GM19099 (cell line): Measurements from ENCODE around the gene NTNG2.

Source experiments
- POLR2A ChIP-seq: IDR thresholded peaks from 3 replicates; pipeline ENCODE4 v1.6.1; 2011; ENCODE audit warnings: low read depth; ENCODE audit not compliant: insufficient read length; ENCODE audit errors: extremely low read depth

Gene NTNG2

DNA sequence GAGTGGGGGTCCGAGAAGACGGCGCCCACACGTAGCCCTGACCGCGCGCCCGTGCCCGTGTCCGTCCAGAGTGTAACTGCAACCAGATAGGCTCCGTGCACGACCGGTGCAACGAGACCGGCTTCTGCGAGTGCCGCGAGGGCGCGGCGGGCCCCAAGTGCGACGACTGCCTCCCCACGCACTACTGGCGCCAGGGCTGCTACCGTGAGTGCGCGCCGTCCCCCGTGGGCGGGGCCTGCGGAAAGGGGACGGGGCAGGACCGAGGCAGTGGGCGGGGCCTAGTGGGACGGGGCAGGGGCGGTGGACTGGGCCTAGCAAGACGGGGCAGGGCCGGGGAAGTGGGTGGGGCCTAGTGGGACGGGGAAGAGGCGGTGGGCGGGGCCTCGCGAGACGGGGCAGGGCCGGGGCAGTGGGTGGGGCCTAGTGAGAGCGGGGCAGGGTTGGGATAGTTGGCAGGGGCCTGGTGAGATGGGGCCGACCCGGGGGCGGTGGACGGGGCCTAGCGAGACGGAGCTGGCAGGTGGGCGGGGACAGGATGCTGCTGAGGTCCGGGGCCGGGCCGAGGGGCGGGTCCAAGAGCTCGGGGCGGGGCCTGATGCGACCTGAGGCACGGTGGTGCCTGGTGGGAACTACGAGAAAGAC, 79.1 kb downstream of the NTNG2 start:
- no peak for TF ChIP-seq POLR2A

DNA sequence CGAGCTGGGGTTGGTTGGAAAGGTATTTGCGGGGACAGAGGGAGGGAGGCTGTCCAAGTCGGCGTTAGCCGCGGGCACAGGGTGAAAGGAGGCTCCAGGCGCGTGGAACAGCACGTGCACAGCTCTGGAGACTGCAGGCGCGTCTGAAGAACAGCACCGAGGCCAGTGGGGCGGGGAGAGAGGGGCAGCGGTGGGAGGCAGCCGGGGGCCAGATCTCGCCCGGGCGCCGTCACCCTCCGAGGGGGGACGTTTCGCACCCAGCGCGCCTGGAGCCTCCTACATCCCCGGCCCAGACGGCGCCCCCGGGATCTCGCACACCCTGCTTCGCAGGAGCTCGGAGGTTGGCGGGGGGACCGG, 79.6 kb downstream of the NTNG2 start:
- TF ChIP-seq POLR2A, result no peak

DNA sequence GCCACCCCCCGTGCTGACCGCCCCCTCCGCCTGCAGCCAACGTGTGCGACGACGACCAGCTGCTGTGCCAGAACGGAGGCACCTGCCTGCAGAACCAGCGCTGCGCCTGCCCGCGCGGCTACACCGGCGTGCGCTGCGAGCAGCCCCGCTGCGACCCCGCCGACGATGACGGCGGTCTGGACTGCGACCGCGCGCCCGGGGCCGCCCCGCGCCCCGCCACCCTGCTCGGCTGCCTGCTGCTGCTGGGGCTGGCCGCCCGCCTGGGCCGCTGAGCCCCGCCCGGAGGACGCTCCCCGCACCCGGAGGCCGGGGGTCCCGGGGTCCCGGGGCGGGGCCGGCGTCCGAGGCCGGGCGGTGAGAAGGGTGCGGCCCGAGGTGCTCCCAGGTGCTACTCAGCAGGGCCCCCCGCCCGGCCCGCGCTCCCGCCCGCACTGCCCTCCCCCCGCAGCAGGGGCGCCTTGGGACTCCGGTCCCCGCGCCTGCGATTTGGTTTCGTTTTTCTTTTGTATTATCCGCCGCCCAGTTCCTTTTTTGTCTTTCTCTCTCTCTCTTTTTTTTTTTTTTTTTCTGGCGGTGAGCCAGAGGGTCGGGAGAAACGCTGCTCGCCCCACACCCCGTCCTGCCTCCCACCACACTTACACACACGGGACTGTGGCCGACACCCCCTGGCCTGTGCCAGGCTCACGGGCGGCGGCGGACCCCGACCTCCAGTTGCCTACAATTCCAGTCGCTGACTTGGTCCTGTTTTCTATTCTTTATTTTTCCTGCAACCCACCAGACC, 80.2 kb downstream of the NTNG2 start:
- no peak for TF ChIP-seq POLR2A

DNA sequence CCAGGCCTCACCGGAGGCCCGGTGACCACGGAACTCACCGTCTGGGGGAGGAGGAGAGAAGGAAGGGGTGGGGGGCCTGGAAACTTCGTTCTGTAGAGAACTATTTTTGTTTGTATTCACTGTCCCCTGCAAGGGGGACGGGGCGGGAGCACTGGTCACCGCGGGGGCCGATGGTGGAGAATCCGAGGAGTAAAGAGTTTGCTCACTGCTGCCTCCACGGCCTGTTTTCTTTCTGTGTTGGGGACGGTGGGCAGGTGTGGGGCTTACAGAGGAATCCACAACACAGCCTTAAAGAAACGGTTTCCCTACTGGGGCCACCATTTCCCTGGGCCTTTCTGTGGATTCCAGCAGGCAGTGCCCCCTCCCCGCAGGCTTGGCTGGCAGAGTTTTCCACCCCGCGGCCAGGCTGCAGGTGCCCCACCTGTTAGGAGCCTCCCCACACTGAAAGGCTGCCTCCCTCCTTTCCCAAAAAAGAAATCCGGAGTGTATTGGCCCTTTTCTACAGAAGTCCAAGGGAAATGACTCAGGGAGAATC, 80.8 kb downstream of the NTNG2 start:
- TF ChIP-seq POLR2A, result no peak

DNA sequence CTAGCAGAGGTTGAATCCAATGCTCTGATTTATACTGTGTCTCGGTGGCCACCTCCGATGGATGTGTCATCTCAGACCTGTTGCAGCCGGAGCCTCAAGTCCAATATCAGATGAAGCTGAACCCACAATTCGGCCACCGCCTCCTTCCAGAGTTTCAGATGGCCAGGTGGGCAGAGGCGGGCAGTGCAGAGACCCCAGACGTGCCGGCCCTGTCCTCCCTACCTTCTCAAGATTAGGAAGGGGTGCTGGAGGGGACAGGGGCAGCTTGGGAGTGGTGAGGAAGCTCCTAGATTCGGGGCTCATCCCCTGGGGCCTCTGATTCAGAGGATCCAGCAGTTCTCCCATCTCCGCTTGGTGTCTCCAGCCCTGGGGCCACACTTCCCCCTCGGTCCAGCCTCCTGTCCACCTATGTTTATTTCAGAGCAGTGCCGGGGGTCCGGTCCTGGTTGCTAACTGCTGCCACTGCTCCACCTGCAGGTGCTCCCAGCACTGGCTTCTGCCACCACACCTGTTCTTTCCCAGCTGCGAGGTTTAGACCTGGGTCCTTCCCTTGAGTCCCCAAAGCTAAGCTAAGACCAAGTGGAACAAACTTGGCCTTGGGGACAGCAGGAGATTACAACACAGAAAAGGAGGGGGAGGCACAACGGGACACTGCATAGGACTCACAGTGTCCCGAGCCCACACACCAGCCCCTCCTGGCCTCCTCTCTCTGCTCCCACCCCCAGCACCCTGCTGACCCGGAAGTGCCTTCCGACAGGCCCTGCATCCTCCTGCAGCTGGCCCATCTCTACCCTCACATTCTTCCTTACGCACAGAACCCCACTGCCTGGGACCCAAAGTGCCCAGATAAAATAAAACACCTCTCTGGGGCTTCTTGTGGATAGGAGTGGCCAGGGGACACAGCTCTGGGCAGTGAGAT, 81.6 kb downstream of the NTNG2 start:
- TF ChIP-seq POLR2A, result no peak

- no peak for TF ChIP-seq POLR2A
These were observed 83.0 kb downstream of the NTNG2 start for GRCh38 chr9:132244582-132245455.

DNA sequence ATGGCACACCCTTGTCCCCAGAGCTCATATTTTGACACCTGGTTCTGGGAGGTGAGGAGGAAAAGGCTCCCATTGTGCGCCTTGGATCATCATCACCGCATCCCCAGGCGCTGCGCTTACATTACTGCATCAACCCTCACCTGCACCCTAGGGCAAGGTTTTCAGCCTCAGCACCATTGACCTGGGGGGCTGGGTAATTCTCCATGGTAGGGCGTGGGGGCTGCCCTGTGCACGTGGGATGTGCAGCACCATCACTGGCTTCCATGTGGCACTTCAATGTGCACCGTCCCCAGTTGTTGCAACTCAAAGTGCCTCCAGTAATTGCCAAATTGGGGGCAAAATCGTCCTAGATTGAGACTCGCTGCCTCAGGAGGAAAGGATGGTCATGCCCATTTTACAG, 83.6 kb downstream of the NTNG2 start:
- TF ChIP-seq POLR2A, result no peak

- no peak for TF ChIP-seq POLR2A
These were observed 86.1 kb downstream of the NTNG2 start for GRCh38 chr9:132247942-132248341.

DNA sequence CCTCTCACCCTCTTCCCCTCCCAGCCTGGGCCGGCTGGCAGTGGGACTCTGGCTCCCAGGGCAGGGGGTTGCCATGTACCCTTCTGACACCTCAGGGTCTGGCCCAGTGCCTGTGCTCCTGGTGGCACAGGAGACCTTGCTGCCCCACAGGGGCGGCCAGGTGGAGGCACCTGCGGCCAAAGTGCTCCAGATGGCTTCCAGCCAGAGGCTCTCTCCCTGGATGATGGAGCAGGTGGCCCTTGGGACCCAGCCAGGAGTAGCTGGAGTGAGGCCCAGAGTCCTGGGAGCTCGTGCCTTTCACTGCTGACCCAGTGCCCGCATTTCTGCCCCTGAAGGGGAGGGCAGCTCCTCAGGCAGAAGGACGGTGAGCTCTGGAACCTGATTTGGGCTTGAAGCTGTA, 87.3 kb downstream of the NTNG2 start:
- TF ChIP-seq POLR2A, result no peak

DNA sequence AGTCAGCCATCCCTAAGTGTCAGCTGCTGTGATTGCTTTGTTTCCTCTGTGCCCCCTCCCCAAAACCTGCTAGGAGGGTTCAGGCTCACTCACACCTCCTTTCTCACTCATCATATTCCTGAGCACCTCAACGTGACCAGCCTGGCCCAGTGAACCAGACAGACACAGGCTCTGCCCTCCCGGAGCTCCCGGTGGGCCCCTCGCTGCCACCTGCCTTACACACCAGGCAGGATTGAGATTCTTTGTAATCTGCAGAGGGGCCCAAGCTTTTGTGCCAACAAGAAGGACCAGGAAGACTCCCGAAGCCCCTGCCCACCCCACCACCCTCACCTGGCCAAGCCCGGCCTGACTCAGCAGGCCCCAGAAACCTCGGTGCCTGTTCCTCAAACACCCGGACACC, 87.8 kb downstream of the NTNG2 start:
- no peak for TF ChIP-seq POLR2A

DNA sequence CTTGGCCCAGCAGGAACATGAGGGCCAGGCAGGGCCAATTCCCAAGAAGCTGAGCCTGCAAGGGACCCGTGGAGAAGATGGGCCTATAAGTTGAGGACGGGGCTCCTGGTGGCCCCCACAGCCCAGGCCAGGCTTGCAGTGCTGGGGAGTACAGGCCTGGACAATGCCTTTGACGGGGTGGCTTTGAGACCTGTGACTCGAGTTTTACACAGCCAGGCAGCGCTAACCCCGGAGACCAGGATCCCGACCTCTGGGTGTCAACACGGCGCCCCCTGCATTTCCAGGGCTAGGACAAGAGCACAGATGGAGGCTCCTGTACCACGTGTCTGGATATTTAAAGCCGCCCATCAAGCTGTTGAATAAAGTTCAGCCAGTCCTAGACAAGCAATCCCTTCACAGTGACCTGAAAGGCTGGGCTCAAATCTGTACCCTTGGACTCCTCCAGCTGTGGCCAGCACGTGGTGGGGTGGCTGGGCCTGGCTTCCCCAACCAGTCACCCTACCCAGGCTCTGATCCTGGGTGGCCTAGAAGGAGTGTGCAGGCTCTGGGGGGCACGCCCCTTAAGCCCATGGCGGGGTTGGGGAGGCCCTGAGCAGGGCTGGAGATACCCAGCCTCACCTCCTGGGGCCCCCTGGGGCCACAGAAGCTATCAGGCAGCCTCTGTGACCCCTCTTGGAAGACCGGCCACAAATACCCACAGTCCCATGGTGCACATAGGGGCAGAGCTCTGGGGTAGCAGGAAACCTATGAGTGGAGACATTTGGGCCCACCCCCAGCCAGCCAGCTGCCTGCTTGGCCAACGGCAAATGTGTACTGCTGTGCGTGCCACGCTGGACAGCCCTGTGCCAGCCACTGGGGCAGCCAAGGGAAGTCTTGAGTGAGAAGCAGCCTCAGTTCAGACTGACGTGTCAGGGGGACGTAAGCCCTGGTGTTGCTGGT, 88.7 kb downstream of the NTNG2 start:
- TF ChIP-seq POLR2A, result no peak

DNA sequence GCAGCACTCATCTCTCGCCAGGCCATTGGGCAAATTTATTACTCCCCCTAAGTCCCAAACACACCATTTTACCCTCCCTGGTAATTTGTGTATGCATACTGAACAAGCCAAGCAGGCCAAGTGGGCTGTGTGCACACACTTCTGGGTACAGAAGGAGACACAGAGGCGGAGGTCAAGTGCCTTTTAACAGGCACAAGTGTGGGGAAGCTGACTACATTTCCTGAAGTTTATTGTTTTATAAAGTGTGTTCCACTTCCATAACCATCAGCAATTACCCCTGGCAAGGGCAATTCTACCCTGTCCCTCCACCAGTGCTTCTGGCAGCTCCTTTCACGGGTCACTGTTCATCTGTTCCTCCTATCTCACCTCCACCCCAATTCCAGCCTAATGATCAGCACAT, 99.0 kb downstream of the NTNG2 start:
- no peak for TF ChIP-seq POLR2A

DNA sequence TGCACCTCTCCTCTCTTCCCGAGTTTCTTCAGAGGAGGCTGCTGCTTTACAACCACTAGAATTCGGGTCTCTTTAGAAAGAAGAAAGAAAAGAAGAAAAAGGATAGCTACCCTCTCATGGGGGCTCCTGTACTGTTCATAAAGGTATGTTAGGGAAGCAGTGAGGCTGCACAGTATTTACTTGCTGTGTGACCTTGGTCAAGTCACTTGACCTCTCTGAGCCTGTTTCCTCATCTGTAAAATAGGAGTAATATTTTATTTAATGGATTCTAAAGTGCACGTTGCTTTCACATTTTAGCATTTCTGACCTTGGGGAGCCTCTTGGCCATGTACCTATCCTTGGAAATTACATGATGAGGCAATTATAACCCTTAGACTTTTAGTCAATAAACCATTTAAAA, 104.2 kb downstream of the NTNG2 start:
- TF ChIP-seq POLR2A, result no peak
